Measurements from ENCODE around the gene ZNF417.
A peak's percentile ranks its signal among the peaks of the same experiment; 100 is the strongest.

The ZNF417 gene

DNA sequence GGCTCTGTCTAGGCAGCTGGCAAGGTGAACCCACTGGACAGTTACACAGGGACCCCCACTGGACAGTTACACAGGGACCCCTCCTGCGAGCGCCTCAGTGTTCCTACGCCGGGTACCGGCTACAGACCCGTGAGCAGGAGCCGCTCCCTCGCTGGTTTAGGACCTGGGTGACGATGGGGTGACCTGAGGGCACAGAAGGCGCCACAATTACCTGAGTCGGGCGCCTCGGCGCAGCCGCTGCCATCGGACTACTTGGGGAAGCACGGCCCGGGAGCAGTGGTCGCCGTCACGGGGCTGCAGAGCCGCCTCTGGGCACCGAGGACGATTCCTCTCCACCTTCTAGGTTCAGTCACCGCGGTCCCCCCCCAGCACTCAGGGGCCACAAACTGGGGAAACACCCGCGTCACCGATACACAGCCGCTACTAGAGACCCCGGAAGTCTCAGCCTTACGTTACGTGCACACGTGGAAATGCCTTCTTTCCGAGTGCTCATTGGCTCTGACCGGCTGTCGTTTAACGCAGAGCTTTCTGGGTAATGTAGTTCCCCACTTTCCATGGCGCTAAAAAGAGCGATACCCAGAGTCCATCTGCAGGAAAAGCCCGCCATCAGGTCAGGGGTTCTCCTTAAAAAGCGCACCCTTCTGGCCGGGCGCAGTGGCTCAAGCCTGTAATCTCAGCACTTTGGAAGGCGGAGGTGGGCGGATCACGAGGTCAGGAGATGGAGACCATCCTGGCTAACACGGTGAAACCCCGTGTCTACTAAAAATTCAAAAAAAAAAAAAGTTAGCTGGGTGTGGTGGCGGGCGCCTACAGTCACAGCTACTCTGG is at the start of gene ZNF417:
ZNF417 (minus strand) TSS at position 425 of the 828 bp plus-strand sequence; CDS start at position 244, 181 bp downstream.
- DNase-seq (ENCODE audit: low read depth), result peak; percentile 86
- TF ChIP-seq, protein P1, sequence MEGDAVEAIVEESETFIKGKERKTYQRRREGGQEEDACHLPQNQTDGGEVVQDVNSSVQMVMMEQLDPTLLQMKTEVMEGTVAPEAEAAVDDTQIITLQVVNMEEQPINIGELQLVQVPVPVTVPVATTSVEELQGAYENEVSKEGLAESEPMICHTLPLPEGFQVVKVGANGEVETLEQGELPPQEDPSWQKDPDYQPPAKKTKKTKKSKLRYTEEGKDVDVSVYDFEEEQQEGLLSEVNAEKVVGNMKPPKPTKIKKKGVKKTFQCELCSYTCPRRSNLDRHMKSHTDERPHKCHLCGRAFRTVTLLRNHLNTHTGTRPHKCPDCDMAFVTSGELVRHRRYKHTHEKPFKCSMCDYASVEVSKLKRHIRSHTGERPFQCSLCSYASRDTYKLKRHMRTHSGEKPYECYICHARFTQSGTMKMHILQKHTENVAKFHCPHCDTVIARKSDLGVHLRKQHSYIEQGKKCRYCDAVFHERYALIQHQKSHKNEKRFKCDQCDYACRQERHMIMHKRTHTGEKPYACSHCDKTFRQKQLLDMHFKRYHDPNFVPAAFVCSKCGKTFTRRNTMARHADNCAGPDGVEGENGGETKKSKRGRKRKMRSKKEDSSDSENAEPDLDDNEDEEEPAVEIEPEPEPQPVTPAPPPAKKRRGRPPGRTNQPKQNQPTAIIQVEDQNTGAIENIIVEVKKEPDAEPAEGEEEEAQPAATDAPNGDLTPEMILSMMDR (IDR thresholded peaks at IDR 0.05; ENCODE audit: control insufficient read depth, extremely low read depth, insufficient read depth), result peak; percentile 46
- peak within 1 kb of the TSS; percentile 71 for H3K4me3 ChIP-seq (ENCODE audit: low read depth, low read length)

GRCh38 chr19:57964761-57965160 is 48.4 kb upstream of the ZNF417 start:
- no peak overlapping the region for H3K4me3 ChIP-seq (ENCODE audit: low read depth, low read length)
- TF ChIP-seq, protein P1 (IDR thresholded peaks at IDR 0.05; ENCODE audit: control insufficient read depth, extremely low read depth, insufficient read depth), result no peak

DNA sequence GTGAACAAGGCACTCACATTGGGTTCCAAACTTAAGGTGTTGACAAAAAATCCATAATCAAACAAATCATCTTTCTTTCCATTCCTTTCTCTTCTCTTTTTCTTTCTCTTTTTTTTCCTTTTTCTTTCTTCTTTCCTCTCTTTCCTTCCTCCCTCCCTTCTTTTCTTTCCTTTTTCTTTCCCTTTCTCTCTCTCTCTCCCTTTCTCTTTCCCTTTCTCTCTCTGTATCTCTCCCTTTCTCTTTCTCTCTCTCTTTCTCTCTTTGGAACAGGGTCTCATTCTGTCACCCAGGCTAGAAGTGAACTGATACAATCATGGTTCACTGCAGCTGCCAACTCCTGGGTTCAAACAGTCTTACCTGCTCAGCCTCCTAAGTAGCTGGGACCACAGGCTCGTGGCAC is 45.4 kb upstream of the ZNF417 start:
- no peak for DNase-seq (ENCODE audit: low read depth)
- TF ChIP-seq, protein P1 (IDR thresholded peaks at IDR 0.05; ENCODE audit: control insufficient read depth, extremely low read depth, insufficient read depth), result no peak

More at GRCh38 chr19:57964761-57965160, 48.4 kb upstream of the ZNF417 start:
- no peak for DNase-seq (ENCODE audit: low read depth)

DNA sequence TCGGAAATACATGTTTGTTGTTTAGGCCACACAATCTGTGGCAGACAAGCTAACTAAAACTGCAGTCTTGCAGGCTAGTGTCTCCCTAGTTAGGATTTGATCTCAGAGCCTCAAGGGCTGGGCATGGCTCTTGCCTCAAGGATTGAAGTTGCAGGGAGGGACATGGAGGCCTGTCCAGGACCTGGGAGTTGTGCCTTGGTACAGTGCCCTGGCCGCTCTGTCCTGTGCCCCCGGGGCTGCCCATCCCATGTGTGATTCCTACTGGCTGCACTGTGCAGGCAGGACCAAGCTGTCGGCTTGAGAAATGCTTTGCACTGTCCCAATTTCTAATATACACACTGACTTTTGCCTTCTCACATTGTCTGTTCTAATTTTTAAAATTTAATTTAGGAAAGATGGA is 38.6 kb upstream of the ZNF417 start:
- TF ChIP-seq, protein P1 (IDR thresholded peaks at IDR 0.05; ENCODE audit: control insufficient read depth, extremely low read depth, insufficient read depth), result no peak
- no peak overlapping the region for H3K4me3 ChIP-seq (ENCODE audit: low read depth, low read length)

More for the DNA sequence above, 45.4 kb upstream of the ZNF417 start:
- H3K4me3 ChIP-seq (ENCODE audit: low read depth, low read length), result no peak overlapping the region

GRCh38 chr19:57949702-57950101 is 33.3 kb upstream of the ZNF417 start:
- no peak overlapping the region for H3K4me3 ChIP-seq (ENCODE audit: low read depth, low read length)
- DNase-seq (ENCODE audit: low read depth), result no peak
- TF ChIP-seq, protein P1 (IDR thresholded peaks at IDR 0.05; ENCODE audit: control insufficient read depth, extremely low read depth, insufficient read depth), result no peak

More for the DNA sequence above, 38.6 kb upstream of the ZNF417 start:
- DNase-seq (ENCODE audit: low read depth), result no peak

GRCh38 chr19:57949296-57949695 is 32.9 kb upstream of the ZNF417 start:
- TF ChIP-seq, protein P1 (IDR thresholded peaks at IDR 0.05; ENCODE audit: control insufficient read depth, extremely low read depth, insufficient read depth), result no peak
- H3K4me3 ChIP-seq (ENCODE audit: low read depth, low read length), result no peak overlapping the region
- DNase-seq (ENCODE audit: low read depth), result no peak
